ENCODE results near the gene ROPN1B.

Gene ROPN1B

GRCh38 chr3:126005951-126006350 is 37.0 kb downstream of the ROPN1B start:
- DNase-seq = no peak

- no peak for DNase-seq
These were observed 39.2 kb downstream of the ROPN1B start for GRCh38 chr3:126008219-126008618.

GRCh38 chr3:126009181-126009580 is 40.2 kb downstream of the ROPN1B start:
- DNase-seq = no peak

- no peak for DNase-seq
These were observed 44.8 kb downstream of the ROPN1B start for GRCh38 chr3:126013751-126014156.

- DNase-seq = no peak
These were observed 45.3 kb downstream of the ROPN1B start for GRCh38 chr3:126014252-126014651.

GRCh38 chr3:126015075-126015474 is 46.1 kb downstream of the ROPN1B start:
- DNase-seq = no peak

DNA sequence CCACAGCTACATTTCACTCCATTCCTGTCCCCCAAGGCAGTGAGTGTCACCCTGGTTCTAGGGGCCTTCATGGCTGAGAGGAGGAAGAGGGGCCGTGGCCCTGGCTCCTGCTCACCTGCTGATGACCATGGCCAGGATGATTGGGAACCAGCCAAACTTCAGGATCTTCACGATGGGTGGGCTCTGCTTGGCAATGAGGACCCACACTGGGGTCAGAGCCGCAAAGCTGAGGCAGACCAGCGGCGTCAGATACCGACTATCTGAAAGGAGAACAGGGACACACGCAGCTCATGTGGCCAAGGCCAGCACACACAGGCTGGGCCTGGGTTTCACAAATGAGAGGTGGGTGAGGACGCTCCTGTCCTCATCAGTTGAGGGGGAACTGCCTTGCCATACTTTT is 47.6 kb downstream of the ROPN1B start:
- no peak for DNase-seq

- no peak for DNase-seq
These were observed 48.4 kb downstream of the ROPN1B start for GRCh38 chr3:126017362-126017761.

GRCh38 chr3:126018545-126018944 is 49.6 kb downstream of the ROPN1B start:
- no peak for DNase-seq

DNA sequence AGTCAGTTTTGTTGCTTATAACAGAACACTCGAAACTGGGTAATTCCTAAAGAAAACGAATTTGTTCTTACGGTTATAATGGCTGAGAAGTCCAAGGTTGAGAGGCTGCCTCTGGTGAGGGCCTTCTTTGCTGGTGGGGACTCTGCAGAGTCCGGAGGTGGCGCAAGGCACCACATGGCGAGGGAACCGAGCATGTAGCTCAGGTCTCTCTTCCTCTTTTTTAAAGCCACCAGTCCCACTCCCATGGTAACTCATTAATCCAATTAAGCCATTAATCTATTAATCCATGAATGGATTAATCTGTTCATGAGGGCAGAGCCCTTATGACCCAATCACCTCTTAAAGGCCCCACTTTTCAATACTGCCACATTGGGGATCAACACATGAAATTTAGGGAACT is 50.0 kb downstream of the ROPN1B start:
- no peak for DNase-seq

- DNase-seq = no peak
These were observed 50.7 kb downstream of the ROPN1B start for GRCh38 chr3:126019683-126020082.

DNA sequence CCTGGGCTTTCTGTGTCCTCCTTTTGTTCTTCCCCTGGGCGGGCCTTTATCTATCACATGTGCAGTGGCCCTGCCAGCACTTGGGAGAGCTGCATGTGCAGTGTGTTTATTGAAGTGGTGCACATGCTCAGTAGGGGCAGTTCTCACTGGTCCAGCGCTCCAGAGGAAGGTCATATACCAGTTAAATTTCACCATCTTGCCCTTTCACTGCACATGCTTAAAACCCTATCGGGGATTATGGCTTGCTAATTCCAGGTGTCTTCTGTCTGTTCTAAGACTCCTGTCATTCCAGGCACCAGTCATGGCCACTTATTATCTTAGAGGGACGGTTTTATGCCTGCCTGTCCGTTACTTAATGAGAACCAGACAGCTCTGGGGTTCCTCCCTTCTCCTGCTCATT is 52.2 kb downstream of the ROPN1B start:
- DNase-seq = no peak

DNA sequence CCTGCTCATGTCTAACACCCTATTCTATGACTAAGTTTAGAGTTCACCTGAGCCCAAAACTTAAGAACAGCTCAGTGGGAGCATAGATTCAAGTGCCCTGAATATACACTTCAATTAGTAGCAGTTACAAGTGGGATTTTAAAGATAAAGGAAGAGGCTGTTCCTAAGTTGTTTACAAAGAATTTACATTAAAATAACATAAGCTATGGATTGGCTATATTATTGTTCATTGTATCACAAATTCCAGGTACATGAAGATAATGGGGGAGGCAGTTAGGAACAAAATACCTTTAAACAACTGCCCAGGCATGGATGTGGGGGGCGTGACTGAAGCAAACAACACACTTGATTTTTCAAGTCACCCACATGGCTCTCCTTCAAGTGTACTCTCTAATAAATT is 52.7 kb downstream of the ROPN1B start:
- no peak for DNase-seq

DNA sequence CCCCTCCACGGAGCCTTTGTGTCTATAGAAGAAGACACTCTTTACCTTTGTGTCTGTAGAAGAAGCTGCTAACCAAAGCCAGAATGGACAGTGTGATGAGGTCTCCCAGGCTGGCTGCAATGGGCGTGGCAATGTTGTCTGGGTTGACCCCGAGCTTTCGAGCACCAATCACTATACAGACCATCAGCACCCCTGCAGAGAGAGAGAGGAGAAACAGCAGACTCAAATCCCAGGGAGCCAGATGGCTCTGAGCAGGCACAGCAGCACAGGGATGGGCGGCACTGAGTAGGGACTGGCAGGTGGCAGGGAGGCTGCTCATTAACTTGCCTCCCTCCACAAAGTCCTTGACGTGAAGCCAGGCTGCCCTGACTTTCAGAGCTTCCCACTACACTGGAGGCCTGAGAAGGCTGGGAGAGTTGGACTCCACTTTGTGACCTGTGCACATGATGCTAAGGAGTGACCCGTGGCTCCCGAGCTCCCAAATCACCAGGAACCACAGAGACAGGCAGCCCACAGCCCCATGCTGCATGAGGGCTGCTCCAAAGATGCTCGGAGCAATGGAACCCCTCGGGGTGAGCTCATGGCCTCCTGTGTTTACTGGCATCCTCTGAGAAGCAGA is 53.9 kb downstream of the ROPN1B start:
- no peak for DNase-seq

DNA sequence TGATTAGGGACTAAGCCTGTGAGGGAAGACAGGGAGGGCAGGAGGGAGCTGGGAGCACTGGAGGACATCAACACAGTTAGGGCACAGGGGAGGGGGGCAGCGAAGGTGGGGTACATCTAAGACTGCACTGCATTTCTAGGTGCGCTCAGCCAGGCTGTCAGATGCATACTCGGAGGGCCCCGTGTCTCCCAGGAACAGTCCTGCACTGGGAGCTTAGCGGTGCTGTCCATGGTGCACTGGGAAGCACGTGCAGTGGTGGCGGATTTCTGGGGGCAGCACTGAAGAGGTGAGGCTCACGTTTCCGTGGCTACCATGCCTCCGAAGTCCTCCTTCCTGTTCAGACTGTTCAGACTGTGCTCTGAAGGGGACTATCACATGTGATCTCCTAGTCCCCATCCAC is 54.4 kb downstream of the ROPN1B start:
- DNase-seq = no peak

DNA sequence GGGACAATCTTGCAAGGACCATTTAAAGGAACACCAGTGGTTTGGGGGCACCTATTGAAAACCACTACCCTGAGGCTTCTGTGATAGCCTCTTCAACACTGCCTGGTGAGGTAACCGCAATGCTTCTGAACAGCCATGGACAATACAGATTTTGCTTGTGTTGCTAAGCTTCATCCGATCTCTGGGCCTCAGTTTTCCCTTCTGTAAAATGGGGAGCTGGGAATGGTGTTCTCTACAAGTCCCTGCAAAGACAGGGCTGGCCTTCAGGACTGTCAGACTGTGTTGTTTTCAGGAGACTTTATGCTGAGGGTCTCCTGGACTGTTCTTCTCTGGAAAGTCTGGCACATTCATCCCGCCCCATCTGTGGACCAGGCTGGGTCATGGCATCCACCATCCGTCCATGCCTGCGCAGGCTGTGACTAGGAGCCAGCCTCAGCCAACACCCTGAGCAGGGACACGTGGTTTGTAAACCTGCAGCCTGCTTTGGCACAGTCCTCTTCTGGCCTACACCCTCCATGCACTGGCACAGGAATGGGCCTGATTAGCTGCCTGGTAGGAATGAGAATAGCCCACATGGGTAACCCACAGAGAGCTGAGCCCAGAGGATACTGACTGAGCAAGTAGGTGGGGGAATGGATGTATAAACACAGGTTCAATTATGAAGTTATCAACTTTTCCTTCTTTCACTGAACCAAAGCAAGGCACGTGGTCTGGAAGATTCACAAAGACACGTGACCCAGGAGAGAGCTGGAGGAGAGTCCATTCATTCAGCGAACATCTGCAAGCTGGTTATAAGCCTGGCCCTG is 55.3 kb downstream of the ROPN1B start:
- no peak for DNase-seq

DNA sequence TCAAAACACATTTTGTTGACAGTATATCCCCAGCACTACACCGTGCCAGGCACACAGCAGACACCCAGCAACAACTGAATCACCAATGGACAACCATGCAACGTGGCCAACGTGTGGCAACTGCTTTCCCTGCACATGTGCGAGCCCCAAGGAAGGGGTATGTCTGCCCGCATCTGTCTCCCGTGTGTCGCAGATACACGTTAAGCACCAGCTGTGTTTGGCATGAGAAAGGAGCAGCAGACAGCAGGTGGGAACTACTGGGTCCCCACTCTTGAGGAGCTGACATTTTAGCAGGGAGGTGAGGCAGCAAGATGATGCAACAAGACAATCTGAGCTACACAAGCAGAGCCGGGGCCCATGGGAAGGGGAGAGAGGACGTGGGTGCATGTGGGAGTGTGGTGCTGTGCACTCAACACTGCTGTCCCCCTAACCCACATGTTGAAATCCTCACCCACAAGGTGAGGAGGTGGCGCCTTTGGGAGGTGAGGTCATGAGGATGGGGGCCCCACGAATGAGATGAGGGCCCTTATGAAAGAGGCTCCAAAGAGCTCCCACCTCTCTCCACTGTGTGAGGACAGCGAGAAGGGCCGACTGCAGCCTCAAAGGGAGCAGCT is 56.2 kb downstream of the ROPN1B start:
- DNase-seq = no peak

GRCh38 chr3:126025862-126026261 is 56.9 kb downstream of the ROPN1B start:
- no peak for DNase-seq

GRCh38 chr3:126026277-126026751 is 57.3 kb downstream of the ROPN1B start:
- no peak for DNase-seq

GRCh38 chr3:126026761-126027160 is 57.8 kb downstream of the ROPN1B start:
- no peak for DNase-seq

- no peak for DNase-seq
These were observed 59.1 kb downstream of the ROPN1B start for GRCh38 chr3:126028096-126028495.

GRCh38 chr3:126029241-126029640 is 60.3 kb downstream of the ROPN1B start:
- no peak for DNase-seq

GRCh38 chr3:126030455-126030854 is 61.5 kb downstream of the ROPN1B start:
- DNase-seq = no peak

- no peak for DNase-seq
These were observed 63.0 kb downstream of the ROPN1B start for GRCh38 chr3:126031981-126032471.

Data from activated CD4-positive, alpha-beta T cell treated with anti-CD3 and anti-CD28 coated beads, Interleukin-2, amount 50 U/mL, for 1 hour (primary cell).